ENCODE data around the gene ASXL1. TPM values are rescaled to one million over a fixed set of nuclear protein-coding genes. Genes with fewer than 3 reads are reported as not detected.
"Not testable (repeated sequence)": the region's sequence is repeated elsewhere in the genome, so short reads cannot be mapped to it uniquely, and the experiment has no call there.

The ASXL1 gene
- total RNA-seq, 2 donors from 2014 or later, result 88.9 to 98.6 TPM

DNA sequence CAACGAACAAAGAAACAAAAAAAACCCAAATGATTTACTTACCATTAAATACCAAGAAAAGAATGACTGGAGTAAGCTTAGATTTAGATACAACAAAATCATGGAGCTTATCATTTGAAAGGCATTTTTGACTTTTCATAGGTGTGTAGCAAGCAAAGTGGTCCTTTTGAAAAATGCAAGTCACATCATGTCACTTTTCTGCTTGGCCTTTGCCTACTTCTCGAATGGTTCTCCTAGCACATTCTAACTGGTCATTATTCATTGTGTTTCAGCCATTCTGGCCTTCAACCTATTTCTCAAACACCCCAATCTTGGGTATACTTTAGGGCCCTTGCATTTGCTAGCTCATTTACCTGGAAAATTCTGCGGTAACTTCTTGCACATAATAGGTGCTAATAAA is 22.6 kb downstream of the ASXL1 start:
- Mint-ChIP-seq H3K4me3 (no peak overlapping the region), H3K4me1 (no peaks in the 10 kb centered on the region), H3K27ac (no peak overlapping the region), H3K9me3 (no peaks in the 10 kb centered on the region), H3K36me3 (ENCODE audit: low read depth) (peaks cover 42% of the 10 kb centered on the region), H3K27me3 (ENCODE audit: insufficient read depth) (no peaks in the 10 kb centered on the region)
- no peak overlapping the region for H3K4me3 ChIP-seq (ENCODE audit: low read length)
- H3K9ac ChIP-seq (ENCODE audit: extremely low read depth, low read length, poor library complexity, severe bottlenecking), result no peak overlapping the region
- TF ChIP-seq CTCF (conservative IDR thresholded peaks at IDR 0.05), result no peak
- peaks cover 32% of the 10 kb centered on the region for H3K36me3 ChIP-seq (ENCODE audit: control insufficient read depth, insufficient read depth, low read length)
- 92 to 100% methylated on average over 2 to 3 of the region's 3 CpGs for WGBS, 2 experiments (ENCODE audit: insufficient coverage in 1 of 2, insufficient read length in 1 of 2)
- DNase-seq, result no peak
- no peaks in the 10 kb centered on the region for H3K4me1 ChIP-seq (ENCODE audit: control insufficient read depth, insufficient read depth, low read length)
- no peaks in the 10 kb centered on the region for H3K9me3 ChIP-seq (ENCODE audit: control insufficient read depth, low read length)
- no peaks in the 10 kb centered on the region for H3K27me3 ChIP-seq (ENCODE audit: control insufficient read depth, insufficient read depth, low read length, poor library complexity, severe bottlenecking)
- no peak overlapping the region for H3K27ac ChIP-seq (ENCODE audit: low read depth, low read length)

- Mint-ChIP-seq H3K27ac (no peak overlapping the region), H3K36me3 (ENCODE audit: low read depth) (peaks cover 38% of the 10 kb centered on the region), H3K9me3 (no peaks in the 10 kb centered on the region), H3K4me1 (no peaks in the 10 kb centered on the region), H3K4me3 (no peak overlapping the region), H3K27me3 (ENCODE audit: insufficient read depth) (no peaks in the 10 kb centered on the region)
- Histone ChIP-seq H3K36me3 (ENCODE audit: control insufficient read depth, insufficient read depth, low read length) (peaks cover 27% of the 10 kb centered on the region), H3K9ac (ENCODE audit: extremely low read depth, low read length, poor library complexity, severe bottlenecking) (no peak overlapping the region), H3K27me3 (ENCODE audit: control insufficient read depth, insufficient read depth, low read length, poor library complexity, severe bottlenecking) (no peaks in the 10 kb centered on the region), H3K9me3 (ENCODE audit: control insufficient read depth, low read length) (no peaks in the 10 kb centered on the region), H3K4me3 (ENCODE audit: low read length) (no peak overlapping the region), H3K4me1 (ENCODE audit: control insufficient read depth, insufficient read depth, low read length) (no peaks in the 10 kb centered on the region), H3K27ac (ENCODE audit: low read depth, low read length) (no peak overlapping the region)
- WGBS, 2 experiments (ENCODE audit: insufficient coverage in 1 of 2, insufficient read length in 1 of 2), result 93 to 97% methylated on average over 11 of the region's 11 CpGs
- no peak for DNase-seq
- TF ChIP-seq CTCF (conservative IDR thresholded peaks at IDR 0.05), result no peak
Observed at GRCh38 chr20:32382102-32382950, 24.2 kb downstream of the ASXL1 start.

DNA sequence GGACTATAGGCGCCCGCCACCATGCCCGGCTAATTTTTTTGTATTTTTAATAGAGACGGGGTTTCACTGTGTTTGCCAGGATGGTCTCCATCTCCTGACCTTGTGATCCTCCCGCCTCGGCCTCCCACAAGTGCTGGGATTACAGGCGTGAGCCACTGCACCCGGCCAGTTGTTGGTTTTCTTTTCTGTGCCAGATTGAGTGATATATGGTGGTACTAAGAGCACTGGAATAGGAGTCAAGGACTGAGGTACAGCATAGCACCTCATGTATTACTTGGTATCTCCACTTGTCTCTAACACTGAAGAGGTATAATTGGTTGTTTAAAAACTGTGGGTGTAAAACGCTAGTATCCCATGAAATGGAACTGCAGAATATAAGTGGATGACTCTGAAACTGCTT is 25.3 kb downstream of the ASXL1 start:
- H3K9me3 ChIP-seq (ENCODE audit: control insufficient read depth, low read length); H3K9me3 Mint-ChIP-seq; DNase-seq; H3K4me3 ChIP-seq (ENCODE audit: low read length); H3K27ac Mint-ChIP-seq; H3K9ac ChIP-seq (ENCODE audit: extremely low read depth, low read length, poor library complexity, severe bottlenecking); H3K27me3 ChIP-seq (ENCODE audit: control insufficient read depth, insufficient read depth, low read length, poor library complexity, severe bottlenecking); H3K4me3 Mint-ChIP-seq; H3K4me1 Mint-ChIP-seq; H3K27ac ChIP-seq (ENCODE audit: low read depth, low read length); H3K4me1 ChIP-seq (ENCODE audit: control insufficient read depth, insufficient read depth, low read length); H3K27me3 Mint-ChIP-seq (ENCODE audit: insufficient read depth): not testable (repeated sequence)
- peaks cover 26% of the 10 kb centered on the region for H3K36me3 Mint-ChIP-seq (ENCODE audit: low read depth)
- WGBS, 2 experiments (ENCODE audit: insufficient coverage in 1 of 2, insufficient read length in 1 of 2), result 94 to 100% methylated on average over 2 to 9 of the region's 9 CpGs
- peaks cover 25% of the 10 kb centered on the region for H3K36me3 ChIP-seq (ENCODE audit: control insufficient read depth, insufficient read depth, low read length)

Measured in endodermal cell (in vitro differentiated cells).